Duodenal mucosa (tissue), 2 donors: ENCODE results near the gene CALCB.

ENCODE experiments used
- H3K27ac ChIP-seq: one replicate; pipeline ENCODE4 v1.7.0; 2013; ENCODE audit warnings: low read depth, low read length
- H3K27me3 ChIP-seq, 2 donors: one replicate each; pipeline ENCODE4 v1.7.0; 2013; ENCODE audit warnings: low read length in 2 of 2, control low read depth in 1 of 2; ENCODE audit not compliant: insufficient read depth in 2 of 2, control insufficient read depth in 1 of 2
- H3K36me3 ChIP-seq, 2 donors: one replicate each; pipeline ENCODE4 v1.7.0; 2013; ENCODE audit warnings: low read length in 2 of 2, control low read depth in 1 of 2; ENCODE audit not compliant: insufficient read depth in 2 of 2, control insufficient read depth in 1 of 2
- H3K4me1 ChIP-seq, 2 donors: one replicate each; pipeline ENCODE4 v1.7.0; 2013; ENCODE audit warnings: low read length in 2 of 2, control low read depth in 1 of 2; ENCODE audit not compliant: insufficient read depth in 2 of 2, control insufficient read depth in 1 of 2
- H3K4me3 ChIP-seq, 2 donors: one replicate each; pipeline ENCODE4 v1.7.0; 2013; ENCODE audit warnings: low read length in 2 of 2, low read depth in 1 of 2
- H3K9ac ChIP-seq, 2 donors: one replicate each; pipeline ENCODE4 v1.7.0; 2013; ENCODE audit warnings: low read length in 2 of 2, low read depth in 1 of 2
- H3K9me3 ChIP-seq, 2 donors: one replicate each; pipeline ENCODE4 v1.7.0; 2013; ENCODE audit warnings: low read length in 2 of 2, control low read depth in 1 of 2; ENCODE audit not compliant: control insufficient read depth in 1 of 2

Gene CALCB

DNA sequence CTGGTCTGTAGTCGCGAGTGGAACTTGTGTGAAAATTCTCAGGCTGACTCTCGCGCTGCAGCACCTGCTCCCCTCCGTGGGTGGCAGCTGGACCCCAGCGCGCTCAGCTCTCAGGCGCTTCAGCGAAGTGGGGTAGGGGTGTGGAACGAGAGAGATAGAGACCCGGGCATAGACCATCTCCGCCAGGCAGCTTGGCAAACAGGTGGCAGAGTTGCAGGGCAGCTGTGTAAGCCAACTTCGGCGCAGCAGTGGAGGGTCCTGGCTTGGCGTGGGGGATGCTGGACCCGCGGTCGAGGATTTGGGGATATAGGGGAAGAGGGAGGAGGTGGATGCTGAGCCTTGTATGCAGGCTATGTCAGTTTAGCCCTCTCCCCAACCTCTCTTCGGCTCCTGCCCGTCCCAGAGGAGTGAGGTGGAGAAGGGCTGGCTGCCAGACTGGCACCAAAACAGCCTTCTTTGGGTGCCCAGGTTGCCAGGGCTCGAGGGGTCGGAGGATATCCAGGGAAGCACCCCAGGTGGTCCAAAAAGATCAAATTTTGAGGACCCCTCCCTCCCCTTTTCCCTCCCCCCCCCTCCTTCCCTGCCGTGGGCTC, 746 bp upstream of the CALCB start:
- H3K9ac ChIP-seq, result no peak overlapping the region
- peaks cover 25% of the 10 kb centered on the region in 2 donors for H3K27me3 ChIP-seq
- H3K9me3 ChIP-seq, result peaks cover 0 to 2% of the 10 kb centered on the region in 2 donors
- no peak overlapping the region for H3K4me3 ChIP-seq
- no peak overlapping the region for H3K27ac ChIP-seq
- no peaks in the 10 kb centered on the region for H3K36me3 ChIP-seq
- H3K4me1 ChIP-seq, result peaks cover 14 to 17% of the 10 kb centered on the region in 2 donors

DNA sequence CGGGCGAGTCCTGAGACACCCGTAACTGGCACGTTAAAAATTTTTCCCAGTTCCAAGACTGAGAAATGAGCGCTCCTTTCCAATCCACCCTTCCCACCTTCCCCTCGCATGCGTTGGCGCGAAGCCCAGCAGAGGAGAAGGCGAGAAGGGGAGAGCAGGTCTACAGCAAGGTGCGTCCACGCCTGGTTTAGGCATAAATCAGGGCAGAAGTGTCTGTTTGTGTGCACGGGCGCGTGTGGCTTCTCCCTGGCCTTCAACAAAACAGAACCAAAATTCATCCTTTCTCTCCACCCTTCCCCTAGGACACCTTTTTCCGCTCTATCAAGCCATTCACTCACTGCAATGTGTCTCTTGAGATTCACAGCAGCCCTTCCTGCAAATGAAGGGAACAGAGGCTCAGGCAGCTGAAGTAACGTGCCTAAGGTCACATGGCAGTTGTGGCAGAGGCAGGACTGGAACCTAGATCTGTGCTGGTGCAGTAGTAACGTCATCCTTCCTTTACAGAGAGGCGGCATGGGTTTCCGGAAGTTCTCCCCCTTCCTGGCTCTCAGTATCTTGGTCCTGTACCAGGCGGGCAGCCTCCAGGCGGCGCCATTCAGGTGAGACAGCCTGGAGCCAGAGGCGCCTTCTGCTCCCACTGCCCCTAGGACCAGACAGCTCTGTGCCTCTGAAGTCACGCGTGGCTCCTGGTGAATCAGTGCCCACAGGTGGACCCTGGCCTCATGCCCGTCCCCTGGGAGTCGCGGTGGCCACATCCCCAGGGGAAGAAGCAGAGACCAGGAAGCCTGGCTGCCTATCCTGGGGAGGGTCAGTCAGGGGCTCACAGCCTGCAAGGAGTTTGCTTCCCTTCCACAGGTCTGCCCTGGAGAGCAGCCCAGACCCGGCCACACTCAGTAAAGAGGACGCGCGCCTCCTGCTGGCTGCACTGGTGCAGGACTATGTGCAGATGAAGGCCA, 1.1 kb downstream of the CALCB start:
- H3K9me3 ChIP-seq, result peaks cover 0 to 2% of the 10 kb centered on the region in 2 donors
- no peak overlapping the region for H3K9ac ChIP-seq
- peaks cover 25% of the 10 kb centered on the region in 2 donors for H3K27me3 ChIP-seq
- no peak overlapping the region for H3K27ac ChIP-seq
- peaks cover 14 to 17% of the 10 kb centered on the region in 2 donors for H3K4me1 ChIP-seq
- peak overlapping the region; percentile 58 to 60 for H3K4me3 ChIP-seq
- no peaks in the 10 kb centered on the region for H3K36me3 ChIP-seq

DNA sequence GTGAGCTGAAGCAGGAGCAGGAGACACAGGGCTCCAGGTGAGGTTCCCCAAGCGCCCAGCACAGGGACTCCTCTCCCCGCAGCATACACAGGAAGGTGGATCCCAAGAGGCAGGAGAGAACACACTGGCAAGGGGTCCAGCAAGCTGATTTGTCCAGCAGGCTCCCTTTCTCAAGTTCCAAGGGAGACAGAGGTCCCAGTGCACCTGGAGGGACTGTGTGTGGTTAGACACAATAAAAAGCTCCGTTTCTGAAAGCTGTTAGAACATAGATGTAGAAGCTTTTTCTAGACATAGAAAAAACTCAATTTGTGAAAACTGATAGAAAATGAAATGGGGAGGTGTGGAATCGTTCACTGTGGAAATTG, 1.8 kb downstream of the CALCB start:
- peaks cover 14 to 17% of the 10 kb centered on the region in 2 donors for H3K4me1 ChIP-seq
- H3K9ac ChIP-seq, result no peak overlapping the region
- H3K36me3 ChIP-seq, result no peaks in the 10 kb centered on the region
- peaks cover 0 to 2% of the 10 kb centered on the region in 2 donors for H3K9me3 ChIP-seq
- H3K27me3 ChIP-seq, result peaks cover 25% of the 10 kb centered on the region in 2 donors
- no peak overlapping the region for H3K27ac ChIP-seq
- H3K4me3 ChIP-seq, result no peak overlapping the region

DNA sequence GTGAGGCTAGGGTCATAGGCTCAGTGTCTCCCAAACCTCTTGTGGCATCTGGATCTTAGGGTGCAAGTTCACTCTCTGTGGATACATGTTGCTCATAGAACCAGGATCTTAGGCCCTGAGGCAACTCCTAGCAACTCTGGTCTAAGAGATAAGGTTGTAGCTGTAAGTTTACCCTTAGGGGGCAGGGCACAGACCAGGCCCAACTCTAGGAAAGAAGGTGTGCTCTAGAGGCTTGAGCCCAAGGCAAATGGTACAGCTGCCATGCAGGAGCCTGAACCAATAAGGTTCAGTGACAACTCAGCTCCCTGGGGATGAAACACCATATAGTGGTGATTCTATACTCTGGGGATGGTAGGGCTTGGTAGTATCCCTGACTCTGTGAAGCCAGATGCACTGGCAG, 17.8 kb downstream of the CALCB start:
- Histone ChIP-seq H3K4me1 (no peaks in the 10 kb centered on the region), H3K4me3 (no peak overlapping the region), H3K36me3 (no peaks in the 10 kb centered on the region), H3K9me3 (no peaks in the 10 kb centered on the region), H3K9ac (no peak overlapping the region), H3K27ac (no peak overlapping the region), H3K27me3 (no peaks in the 10 kb centered on the region)

DNA sequence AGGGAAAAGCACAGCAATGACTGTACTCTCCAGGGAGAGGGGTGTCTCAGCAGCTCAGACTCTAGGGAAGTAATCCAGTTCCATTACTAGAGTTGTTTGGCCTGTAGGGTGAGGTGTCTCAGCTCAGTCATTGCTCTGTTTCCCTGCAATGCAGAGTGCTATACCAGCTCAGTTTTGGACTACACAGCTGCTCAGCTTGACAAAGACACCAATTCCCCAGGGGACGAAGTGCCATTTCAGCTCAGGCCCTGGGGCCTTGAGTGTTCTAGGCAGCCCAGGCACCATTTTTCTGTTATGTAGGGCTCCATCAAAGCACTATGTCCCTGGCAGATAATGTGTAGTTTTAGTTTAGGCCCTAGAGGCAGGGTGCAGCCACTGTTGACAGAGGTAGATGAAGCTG, 18.2 kb downstream of the CALCB start:
- Histone ChIP-seq H3K9me3 (no peaks in the 10 kb centered on the region), H3K36me3 (no peaks in the 10 kb centered on the region), H3K4me3 (no peak overlapping the region), H3K4me1 (no peaks in the 10 kb centered on the region), H3K9ac (no peak overlapping the region), H3K27me3 (peaks cover 0 to 3% of the 10 kb centered on the region in 2 donors), H3K27ac (no peak overlapping the region)

DNA sequence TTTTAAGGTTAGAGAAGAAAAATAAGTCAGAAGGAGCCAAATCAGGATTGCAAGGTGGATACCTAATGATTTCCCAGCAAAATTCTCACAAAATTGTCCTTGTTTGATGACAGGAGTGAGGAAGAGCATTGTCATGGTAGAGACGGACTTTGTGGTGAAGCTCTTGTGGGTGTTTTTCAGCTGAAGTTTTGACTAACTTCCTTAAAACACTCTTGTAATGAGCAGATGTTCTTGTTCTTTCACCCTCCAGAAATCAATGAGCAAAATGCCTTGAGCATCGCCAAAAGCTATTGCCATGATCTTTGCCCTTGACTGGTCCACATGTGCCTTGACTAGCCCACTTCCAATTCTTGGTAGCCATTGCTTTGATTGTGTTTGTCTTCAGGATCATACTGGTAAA, 20.0 kb downstream of the CALCB start:
- H3K4me3 ChIP-seq, result no peak overlapping the region
- H3K27me3 ChIP-seq, result peaks cover 0 to 8% of the 10 kb centered on the region in 2 donors
- no peak overlapping the region for H3K9ac ChIP-seq
- no peak overlapping the region for H3K27ac ChIP-seq
- no peaks in the 10 kb centered on the region for H3K9me3 ChIP-seq
- no peaks in the 10 kb centered on the region for H3K4me1 ChIP-seq
- no peaks in the 10 kb centered on the region for H3K36me3 ChIP-seq

DNA sequence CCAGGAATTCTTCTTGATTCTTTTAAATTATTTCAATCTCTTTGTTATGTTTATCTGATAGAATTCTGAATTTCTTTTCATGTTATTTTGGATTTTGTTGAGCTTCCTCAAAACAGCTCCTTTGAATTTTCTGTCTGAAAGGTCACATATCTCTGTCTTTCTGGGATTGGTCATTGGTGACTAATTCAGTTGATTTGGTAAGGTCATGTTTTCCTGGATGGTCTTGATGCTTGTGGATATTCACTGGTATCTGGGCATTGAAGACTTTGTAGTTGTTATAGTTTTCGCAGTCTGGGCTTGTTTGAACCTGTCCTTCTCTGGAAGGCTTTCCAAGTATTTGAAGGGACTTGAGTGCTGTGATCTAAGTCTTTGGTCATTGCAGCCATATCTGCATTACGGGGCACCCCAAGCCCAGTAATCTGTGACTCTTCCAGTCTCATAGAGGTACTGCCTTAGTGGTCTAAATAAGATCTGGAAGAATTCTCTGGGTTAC, 22.4 kb downstream of the CALCB start:
- Histone ChIP-seq H3K4me3 (no peak overlapping the region), H3K27ac (no peak overlapping the region), H3K9me3 (no peaks in the 10 kb centered on the region), H3K4me1 (no peaks in the 10 kb centered on the region), H3K36me3 (no peaks in the 10 kb centered on the region), H3K27me3 (peaks cover 6 to 8% of the 10 kb centered on the region in 2 donors), H3K9ac (no peak overlapping the region)

DNA sequence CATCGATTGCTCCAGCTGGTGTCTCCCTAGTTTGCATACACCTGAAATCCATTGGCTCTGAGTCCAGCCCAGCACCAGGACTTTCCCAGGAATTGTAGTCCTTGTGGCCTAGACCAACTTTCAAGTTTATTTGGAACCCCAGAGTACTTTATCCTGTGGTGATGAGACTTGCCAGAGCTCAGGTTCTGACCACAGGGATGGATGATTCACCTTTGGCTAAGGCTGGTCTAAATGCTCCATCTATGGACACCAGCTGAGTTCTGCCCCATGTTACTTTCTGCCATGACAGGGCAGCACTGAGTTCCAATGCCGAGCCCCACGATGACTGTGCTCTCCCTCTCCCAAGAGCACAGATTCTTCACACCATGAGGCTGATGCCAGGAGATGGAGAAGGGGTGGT, 24.0 kb downstream of the CALCB start:
- Histone ChIP-seq H3K9ac (no peak overlapping the region), H3K36me3 (no peaks in the 10 kb centered on the region), H3K9me3 (no peaks in the 10 kb centered on the region), H3K27ac (no peak overlapping the region), H3K27me3 (peaks cover 6 to 8% of the 10 kb centered on the region in 2 donors), H3K4me3 (no peak overlapping the region), H3K4me1 (no peaks in the 10 kb centered on the region)

DNA sequence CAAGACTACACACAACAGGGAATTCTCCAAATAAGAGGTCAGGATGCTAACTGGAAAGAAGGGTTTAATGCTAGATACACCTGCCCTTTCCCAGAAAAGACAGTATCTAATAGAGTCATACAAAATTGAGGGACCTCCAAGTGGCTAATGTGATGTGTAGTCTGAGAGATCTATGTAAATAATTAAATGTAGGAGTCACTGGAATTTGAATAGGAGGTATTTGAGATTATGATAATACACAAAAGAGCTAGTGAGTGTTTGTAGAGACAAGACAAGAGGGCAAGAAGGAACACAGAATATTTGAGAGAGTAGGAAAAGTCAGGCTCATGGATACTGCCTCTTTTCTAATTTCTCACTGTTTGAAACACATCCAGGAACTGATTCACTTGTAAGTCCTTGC, 25.9 kb downstream of the CALCB start:
- Histone ChIP-seq H3K27ac (no peak overlapping the region), H3K27me3 (peaks cover 6 to 8% of the 10 kb centered on the region in 2 donors), H3K9me3 (no peaks in the 10 kb centered on the region), H3K9ac (no peak overlapping the region), H3K4me3 (no peak overlapping the region), H3K36me3 (no peaks in the 10 kb centered on the region), H3K4me1 (no peaks in the 10 kb centered on the region)

DNA sequence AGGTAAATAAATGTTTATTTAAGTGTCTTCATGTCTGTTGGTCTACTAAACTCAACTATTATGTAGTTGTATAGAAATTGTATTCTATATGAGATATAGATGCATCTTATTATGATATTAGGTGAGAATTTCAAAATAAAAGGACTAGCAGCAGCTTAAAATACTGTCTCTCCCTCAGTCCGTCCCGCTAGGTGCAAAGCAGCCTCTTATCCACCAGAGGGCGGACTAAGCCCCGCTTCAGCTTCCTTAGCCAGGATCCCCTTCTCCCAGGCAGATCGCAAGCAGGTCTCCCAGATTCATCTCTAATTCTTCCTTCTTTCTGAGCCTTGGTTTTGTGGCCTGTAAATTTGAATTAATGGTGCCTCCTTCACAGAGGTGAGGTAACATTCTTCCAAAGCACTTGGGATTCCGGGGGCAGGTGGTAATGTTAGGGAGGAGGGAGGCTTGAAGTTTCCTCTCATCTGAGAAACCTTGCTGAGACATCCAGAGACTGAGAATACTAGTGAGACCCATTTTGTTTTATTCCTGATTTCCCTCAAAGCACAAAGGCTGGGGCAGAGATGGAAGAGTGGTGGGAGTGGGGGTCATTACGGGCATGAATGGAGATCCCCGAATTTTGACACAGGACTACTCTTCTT, 27.8 kb downstream of the CALCB start:
- Histone ChIP-seq H3K4me3 (no peak overlapping the region), H3K27me3 (peaks cover 6 to 8% of the 10 kb centered on the region in 2 donors), H3K9ac (no peak overlapping the region), H3K27ac (no peak overlapping the region), H3K36me3 (no peaks in the 10 kb centered on the region), H3K9me3 (no peaks in the 10 kb centered on the region), H3K4me1 (no peaks in the 10 kb centered on the region)
